Gastrocnemius medialis (tissue), 4 donors: ENCODE results near the gene KRT36.

Experiments used
- POLR2A ChIP-seq, 2 donors: fragments of 450-650 bp; IDR thresholded peaks; one replicate each; pipeline ENCODE4 v1.6.1; 2017; ENCODE audit warnings: antibody characterized with exemption in 2 of 2, mild to moderate bottlenecking in 2 of 2, moderate library complexity in 2 of 2
- TF ChIP-seq, protein P1 (sequence below), 5 experiments: fragments of 450-650 bp in 3 of 5; fragments of 200-600 bp in 2 of 5; sonication (generic) in 2 of 5; IDR thresholded peaks in 4 of 5; conservative IDR thresholded peaks in 1 of 5; 1 replicate in 4 of 5; 2 replicates in 1 of 5; pipeline ENCODE4 v1.5.1; 2016 to 2019; ENCODE audit warnings: antibody characterized with exemption in 5 of 5, mild to moderate bottlenecking in 3 of 5, moderate library complexity in 3 of 5

- TF ChIP-seq, protein P1, sequence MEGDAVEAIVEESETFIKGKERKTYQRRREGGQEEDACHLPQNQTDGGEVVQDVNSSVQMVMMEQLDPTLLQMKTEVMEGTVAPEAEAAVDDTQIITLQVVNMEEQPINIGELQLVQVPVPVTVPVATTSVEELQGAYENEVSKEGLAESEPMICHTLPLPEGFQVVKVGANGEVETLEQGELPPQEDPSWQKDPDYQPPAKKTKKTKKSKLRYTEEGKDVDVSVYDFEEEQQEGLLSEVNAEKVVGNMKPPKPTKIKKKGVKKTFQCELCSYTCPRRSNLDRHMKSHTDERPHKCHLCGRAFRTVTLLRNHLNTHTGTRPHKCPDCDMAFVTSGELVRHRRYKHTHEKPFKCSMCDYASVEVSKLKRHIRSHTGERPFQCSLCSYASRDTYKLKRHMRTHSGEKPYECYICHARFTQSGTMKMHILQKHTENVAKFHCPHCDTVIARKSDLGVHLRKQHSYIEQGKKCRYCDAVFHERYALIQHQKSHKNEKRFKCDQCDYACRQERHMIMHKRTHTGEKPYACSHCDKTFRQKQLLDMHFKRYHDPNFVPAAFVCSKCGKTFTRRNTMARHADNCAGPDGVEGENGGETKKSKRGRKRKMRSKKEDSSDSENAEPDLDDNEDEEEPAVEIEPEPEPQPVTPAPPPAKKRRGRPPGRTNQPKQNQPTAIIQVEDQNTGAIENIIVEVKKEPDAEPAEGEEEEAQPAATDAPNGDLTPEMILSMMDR (IDR thresholded peaks at IDR 0.05 in 4 of 5, conservative IDR thresholded peaks at IDR 0.05 in 1 of 5) = no peak
- no peak for TF ChIP-seq POLR2A (IDR thresholded peaks at IDR 0.05)
These were observed 4.8 kb upstream of the KRT36 start for GRCh38 chr17:41494524-41494923.
